Measurements from ENCODE around the gene TBC1D5. TPM values are rescaled to one million over a fixed set of nuclear protein-coding genes. Genes with fewer than 3 reads are reported as not detected.

TBC1D5 gene
- total RNA-seq, 4 donors from 2014 or later = 21.3 to 86.4 (median 48.1) TPM

DNA sequence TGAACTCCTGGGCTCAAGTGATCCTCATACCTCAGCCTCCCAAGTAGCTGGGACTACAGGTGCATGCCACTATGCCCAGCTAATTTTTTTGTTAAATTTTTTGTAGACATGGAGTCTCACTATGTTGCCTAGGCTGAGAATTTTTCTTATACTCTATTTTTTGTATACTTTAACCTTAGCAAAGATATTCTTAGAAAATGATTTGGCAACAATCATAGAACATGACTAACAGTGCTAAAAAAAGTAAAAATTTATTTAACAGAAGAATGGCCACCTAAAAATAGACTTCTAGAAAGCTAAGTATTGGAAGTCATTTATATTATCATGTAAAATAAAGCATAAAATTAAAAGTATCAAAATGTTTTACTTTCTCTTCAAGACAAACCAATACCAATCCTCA lies 535.4 kb downstream of the TBC1D5 start:
- TF ChIP-seq POLR2A (IDR thresholded peaks at IDR 0.05) (no peak), POLR2AphosphoS5 (IDR thresholded peaks at IDR 0.05) (no peak), EP300 (IDR thresholded peaks at IDR 0.05; ENCODE audit: low read depth) (no peak)
- TF ChIP-seq, protein P1, sequence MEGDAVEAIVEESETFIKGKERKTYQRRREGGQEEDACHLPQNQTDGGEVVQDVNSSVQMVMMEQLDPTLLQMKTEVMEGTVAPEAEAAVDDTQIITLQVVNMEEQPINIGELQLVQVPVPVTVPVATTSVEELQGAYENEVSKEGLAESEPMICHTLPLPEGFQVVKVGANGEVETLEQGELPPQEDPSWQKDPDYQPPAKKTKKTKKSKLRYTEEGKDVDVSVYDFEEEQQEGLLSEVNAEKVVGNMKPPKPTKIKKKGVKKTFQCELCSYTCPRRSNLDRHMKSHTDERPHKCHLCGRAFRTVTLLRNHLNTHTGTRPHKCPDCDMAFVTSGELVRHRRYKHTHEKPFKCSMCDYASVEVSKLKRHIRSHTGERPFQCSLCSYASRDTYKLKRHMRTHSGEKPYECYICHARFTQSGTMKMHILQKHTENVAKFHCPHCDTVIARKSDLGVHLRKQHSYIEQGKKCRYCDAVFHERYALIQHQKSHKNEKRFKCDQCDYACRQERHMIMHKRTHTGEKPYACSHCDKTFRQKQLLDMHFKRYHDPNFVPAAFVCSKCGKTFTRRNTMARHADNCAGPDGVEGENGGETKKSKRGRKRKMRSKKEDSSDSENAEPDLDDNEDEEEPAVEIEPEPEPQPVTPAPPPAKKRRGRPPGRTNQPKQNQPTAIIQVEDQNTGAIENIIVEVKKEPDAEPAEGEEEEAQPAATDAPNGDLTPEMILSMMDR (IDR thresholded peaks at IDR 0.05) = no peak
- no peaks in the 10 kb centered on the region for H3K27me3 ChIP-seq
- no peak overlapping the region for H3K27ac ChIP-seq
- intact Hi-C loops (cut with DNase I; ENCODE audit: low total_unique reads) (loop anchor here (5.0 kb wide), 1 partner anchor 595 kb away; no protein-coding TSS in a partner anchor), in situ Hi-C loops (cut with MboI; ENCODE audit: low pct_ligation_motif_present in 1 of 4, low pct_unique_long_range_greater_than_20kb in 1 of 4, low sequenced_read_pairs in 3 of 4) (no loop called here)
- peaks cover 0 to 4% (median 0%) of the 10 kb centered on the region in 4 donors for H3K36me3 ChIP-seq
- no peak for DNase-seq
- H3K4me3 ChIP-seq = no peak overlapping the region
- no peaks in the 10 kb centered on the region for H3K4me1 ChIP-seq
- H3K9me3 ChIP-seq = peaks cover 0 to 3% of the 10 kb centered on the region in 2 donors

DNA sequence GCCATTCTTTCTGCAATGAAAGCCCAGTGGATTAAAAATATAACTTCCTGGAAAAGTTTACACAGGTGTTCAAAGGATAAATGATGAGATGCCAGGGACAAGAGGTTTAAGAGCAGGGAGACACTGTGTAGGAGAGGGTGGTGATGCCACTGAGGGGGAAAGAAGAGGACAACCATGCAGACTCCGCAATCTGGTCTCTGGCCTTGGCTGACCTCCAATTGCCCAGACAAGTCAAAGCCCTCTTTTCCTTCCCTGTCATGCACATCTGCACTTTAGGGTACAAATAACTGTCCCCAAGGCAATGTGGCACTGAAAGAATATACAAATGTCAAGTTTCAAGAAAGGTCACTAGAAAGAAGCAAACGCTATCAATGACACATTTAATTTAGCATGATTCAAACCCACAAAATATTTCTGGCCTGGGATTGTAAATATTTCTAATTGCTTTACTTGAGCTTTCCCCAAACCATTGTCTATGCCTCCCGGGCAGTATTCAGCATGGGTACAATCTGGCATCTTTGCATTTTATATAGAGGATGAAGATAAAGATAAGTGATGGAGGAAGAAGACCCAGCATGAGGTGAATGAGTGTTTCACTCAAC lies 538.3 kb downstream of the TBC1D5 start:
- in situ Hi-C loops (cut with MboI; ENCODE audit: low pct_ligation_motif_present in 1 of 4, low pct_unique_long_range_greater_than_20kb in 1 of 4, low sequenced_read_pairs in 3 of 4) = no loop called here

DNA sequence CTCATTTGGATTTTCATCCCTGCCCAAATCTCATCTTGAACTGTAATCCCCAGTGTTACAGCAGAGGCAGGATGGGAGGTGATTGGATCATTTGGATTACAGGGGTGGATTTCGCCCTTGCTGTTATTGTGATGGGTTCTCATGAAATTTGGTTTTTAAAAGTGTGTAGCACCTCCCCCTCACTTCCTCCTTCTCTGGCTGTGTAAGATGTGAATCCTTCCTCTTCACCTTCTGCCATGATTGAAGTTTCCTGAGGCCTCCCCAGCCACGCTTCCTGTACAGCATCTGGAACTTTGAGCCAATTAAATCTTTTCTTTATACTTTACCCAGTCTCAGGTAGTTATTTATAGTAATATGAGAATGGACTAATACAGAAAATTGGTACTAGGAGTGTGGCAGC lies 540.9 kb downstream of the TBC1D5 start:
- H3K9me3 ChIP-seq = peaks cover 0 to 3% of the 10 kb centered on the region in 2 donors
- H3K27ac ChIP-seq = no peak overlapping the region
- WGBS, 2 donors (ENCODE audit: low coverage in 1 of 2) = 91 to 100% methylated on average over 2 of the region's 2 CpGs
- in situ Hi-C loops (cut with MboI; ENCODE audit: low pct_ligation_motif_present in 1 of 4, low pct_unique_long_range_greater_than_20kb in 1 of 4, low sequenced_read_pairs in 3 of 4) = no loop called here
- H3K4me3 ChIP-seq = no peak overlapping the region
- intact Hi-C loops (cut with DNase I; ENCODE audit: low total_unique reads) = loop anchor here (5.0 kb wide), 1 partner anchor 1469 kb away; no protein-coding TSS in a partner anchor
- no peaks in the 10 kb centered on the region for H3K4me1 ChIP-seq
- H3K36me3 ChIP-seq = peaks cover 0 to 4% (median 0%) of the 10 kb centered on the region in 4 donors
- H3K27me3 ChIP-seq = no peaks in the 10 kb centered on the region
- TF ChIP-seq POLR2AphosphoS5 (IDR thresholded peaks at IDR 0.05) (no peak), POLR2A (IDR thresholded peaks at IDR 0.05) (no peak), EP300 (IDR thresholded peaks at IDR 0.05; ENCODE audit: low read depth) (no peak)
- TF ChIP-seq, protein P1 (IDR thresholded peaks at IDR 0.05) = no peak
- DNase-seq = no peak

More for the DNA sequence above, 538.3 kb downstream of the TBC1D5 start:
- no peak for DNase-seq
- no peak for TF ChIP-seq POLR2A (IDR thresholded peaks at IDR 0.05)
- TF ChIP-seq, protein P1 (IDR thresholded peaks at IDR 0.05) = no peak
- TF ChIP-seq EP300 (IDR thresholded peaks at IDR 0.05; ENCODE audit: low read depth) = no peak
- no peak for TF ChIP-seq POLR2AphosphoS5 (IDR thresholded peaks at IDR 0.05)
- Histone ChIP-seq H3K27me3 (no peaks in the 10 kb centered on the region), H3K9me3 (peaks cover 0 to 3% of the 10 kb centered on the region in 2 donors), H3K4me3 (no peak overlapping the region), H3K4me1 (no peaks in the 10 kb centered on the region), H3K36me3 (peaks cover 0 to 4% (median 0%) of the 10 kb centered on the region in 4 donors), H3K27ac (no peak overlapping the region)
- WGBS, 2 donors (ENCODE audit: low coverage in 1 of 2) = 63 to 81% methylated on average over 2 to 3 of the region's 3 CpGs
- intact Hi-C loops (cut with DNase I; ENCODE audit: low total_unique reads) = loop anchor here (5.0 kb wide), 1 partner anchor 1472 kb away; no protein-coding TSS in a partner anchor

DNA sequence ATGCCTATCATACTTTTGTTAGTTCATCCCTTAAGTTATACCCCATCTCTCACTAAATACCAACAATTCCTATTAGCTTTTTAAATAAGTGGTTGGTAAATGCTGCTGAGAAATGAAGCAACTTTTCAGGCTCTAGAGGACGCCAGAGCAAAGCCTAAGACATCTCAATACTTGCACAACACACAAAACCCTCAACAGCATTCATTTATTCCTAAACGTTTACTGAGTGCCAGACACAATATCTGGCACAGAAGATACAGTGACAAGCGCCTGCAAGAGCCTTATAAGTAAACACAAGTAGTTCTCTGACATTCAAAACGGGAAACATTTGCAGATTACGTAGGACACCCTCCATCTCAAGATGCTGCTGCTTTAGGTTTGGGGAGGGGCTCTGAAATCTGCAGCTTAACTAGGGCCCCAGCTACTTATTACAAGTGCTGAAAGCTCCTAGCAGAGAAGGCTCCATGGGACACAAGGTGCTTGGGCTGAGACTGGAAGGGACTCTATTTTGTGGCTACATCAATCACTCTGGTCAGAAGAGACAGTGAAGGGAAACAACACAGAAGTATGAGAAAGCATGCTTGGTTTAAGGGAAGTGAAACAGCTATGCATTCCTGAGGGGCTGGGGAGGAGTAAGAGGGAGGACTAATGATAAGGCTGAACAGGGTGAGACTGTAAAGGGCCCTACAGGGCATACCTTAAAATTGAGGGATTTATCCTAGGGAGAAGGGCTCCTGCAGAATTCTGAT lies 546.4 kb downstream of the TBC1D5 start:
- Histone ChIP-seq H3K4me3 (no peak overlapping the region), H3K27me3 (no peaks in the 10 kb centered on the region), H3K36me3 (no peaks in the 10 kb centered on the region), H3K9me3 (no peaks in the 10 kb centered on the region), H3K27ac (no peak overlapping the region), H3K4me1 (peaks cover 0 to 12% (median 1%) of the 10 kb centered on the region in 4 donors)
- WGBS, 2 donors (ENCODE audit: low coverage in 1 of 2) = 52 to 55% methylated on average over 2 to 5 of the region's 5 CpGs
- intact Hi-C loops (cut with DNase I; ENCODE audit: low total_unique reads) = no loop called here
- TF ChIP-seq POLR2A (IDR thresholded peaks at IDR 0.05) = no peak
- TF ChIP-seq EP300 (IDR thresholded peaks at IDR 0.05; ENCODE audit: low read depth) = no peak
- TF ChIP-seq POLR2AphosphoS5 (IDR thresholded peaks at IDR 0.05) = no peak
- TF ChIP-seq, protein P1 (IDR thresholded peaks at IDR 0.05) = no peak
- in situ Hi-C loops (cut with MboI; ENCODE audit: low pct_ligation_motif_present in 1 of 4, low pct_unique_long_range_greater_than_20kb in 1 of 4, low sequenced_read_pairs in 3 of 4) = no loop called here
- DNase-seq = no peak
